HCT116 (cell line): ENCODE data around the gene GBGT1. TPM values are rescaled to one million over a fixed set of nuclear protein-coding genes. Genes with fewer than 3 reads are reported as not detected.

Source experiments
- ATAC-seq: fragments of 200-7000 bp; cut with Tn5 transposase; 2 replicates; pipeline ENCODE4 v1.9.1; 2020; ENCODE audit warnings: mild to moderate bottlenecking, moderate library complexity
- BruUV-seq: library from RNA; stranded (reverse); fragments of 400-500 nt; replicated peaks from 2 replicates; lab custom pipeline; 2021; lab: Mats Ljungman, UMichigan
- CTCF ChIA-PET: fragments of 300-600 bp; sonication (Branson Sonifier 250); formaldehyde crosslinking; loops from one replicate; lab custom pipeline; 2021; ENCODE audit warnings: antibody characterized with exemption; lab: Charles Lee
- POLR2A ChIA-PET: fragments of 300-600, 350-600 bp; sonication (Branson Sonifier 250); formaldehyde crosslinking; loops from one replicate; lab custom pipeline; 2021; ENCODE audit warnings: antibody characterized with exemption; lab: Charles Lee
- RAD21 ChIA-PET, 2 experiments: fragments of 300-600 bp; sonication (Branson Sonifier 250); formaldehyde crosslinking; loops; one replicate each; lab custom pipeline; 2023; ENCODE audit warnings: low total read pairs in 2 of 2; ENCODE audit not compliant: uncharacterized antibody in 2 of 2, unreplicated experiment in 2 of 2, low non-redundant PET in 1 of 2; lab: Charles Lee
- DNase-seq: peaks from one replicate; pipeline ENCODE4 v3.0.0-alpha.2; 2010; ENCODE audit warnings: low read depth, low spot score
- H2AFZ ChIP-seq: fragments of 200-600 bp; shearing (Covaris generic), sonication (generic); 2 replicates; pipeline ENCODE4 v1.6.1; 2017; ENCODE audit warnings: low read depth, mixed run types, mixed read lengths, antibody characterized with exemption, low read length; ENCODE audit not compliant: poor library complexity, severe bottlenecking
- H3K27ac ChIP-seq: 2 replicates; pipeline ENCODE4 v1.5.1; 2012; ENCODE audit warnings: low read depth, low read length
- H3K27me3 ChIP-seq: fragments of 200-600 bp; sonication (generic); 2 replicates; pipeline ENCODE4 v1.6.1; 2016; ENCODE audit warnings: mixed run types, low read length, mixed read lengths; ENCODE audit not compliant: insufficient read depth
- H3K36me3 ChIP-seq, 2 experiments: fragments of 200-500 bp in 1 of 2; fragments of 200-600 bp in 1 of 2; sonication (Bioruptor generic) in 1 of 2; sonication (generic) in 1 of 2; 2 replicates each; pipeline versions ENCODE4 v1.5.1 to v1.6.1; 2014 to 2016; ENCODE audit warnings: low read length in 2 of 2, inconsistent platforms in 1 of 2, mixed read lengths in 1 of 2, mixed run types in 1 of 2; ENCODE audit not compliant: insufficient read depth in 2 of 2, control insufficient read depth in 1 of 2
- H3K4me1 ChIP-seq, 2 experiments: fragments of 200-600 bp in 1 of 2; sonication (generic) in 1 of 2; 2 replicates each; pipeline versions ENCODE4 v1.5.1 to v1.6.1; 2012 to 2017; ENCODE audit warnings: low read length in 2 of 2, inconsistent platforms in 1 of 2, mild to moderate bottlenecking in 1 of 2, mixed read lengths in 1 of 2, mixed run types in 1 of 2, moderate library complexity in 1 of 2; ENCODE audit not compliant: insufficient read depth in 2 of 2, control insufficient read depth in 1 of 2
- H3K4me2 ChIP-seq: fragments of 200-600 bp; sonication (generic); 2 replicates; pipeline ENCODE4 v1.6.1; 2017; ENCODE audit warnings: mixed run types, low read length, mixed read lengths
- H3K4me3 ChIP-seq, 2 experiments: fragments of 200-600 bp in 1 of 2; sonication (generic) in 1 of 2; replicated peaks in 1 of 2; 2 replicates each; pipeline ENCODE4 v1.5.1; 2011 to 2016; ENCODE audit warnings: low read length in 2 of 2, control low read depth in 1 of 2, low read depth in 1 of 2, mild to moderate bottlenecking in 1 of 2, mixed read lengths in 1 of 2, mixed run types in 1 of 2
- H3K79me2 ChIP-seq: fragments of 200-600 bp; sonication (generic); 2 replicates; pipeline ENCODE4 v1.6.1; 2017; ENCODE audit warnings: mild to moderate bottlenecking, mixed run types, low read length, moderate library complexity, mixed read lengths; ENCODE audit not compliant: insufficient read depth
- H3K9ac ChIP-seq: fragments of 200-600 bp; sonication (generic); 2 replicates; pipeline ENCODE4 v1.6.1; 2016; ENCODE audit warnings: low read length, mixed read lengths
- H3K9me2 ChIP-seq: fragments of 200-600 bp; sonication (generic), shearing (Covaris generic); 2 replicates; pipeline ENCODE4 v1.6.1; 2017; ENCODE audit warnings: mixed run types, mild to moderate bottlenecking, moderate library complexity; ENCODE audit not compliant: insufficient read depth
- H3K9me3 ChIP-seq, 2 experiments: fragments of 200-500 bp in 1 of 2; fragments of 200-600 bp in 1 of 2; sonication (Bioruptor generic) in 1 of 2; sonication (generic) in 1 of 2; 2 replicates each; pipeline ENCODE4 v1.6.1; 2014 to 2017; ENCODE audit warnings: low read length in 2 of 2, mixed read lengths in 2 of 2, inconsistent platforms in 1 of 2, low read depth in 1 of 2, mild to moderate bottlenecking in 1 of 2, mixed run types in 1 of 2, moderate library complexity in 1 of 2; ENCODE audit not compliant: control insufficient read depth in 1 of 2, insufficient read depth in 1 of 2
- H4K20me1 ChIP-seq: fragments of 200-600 bp; sonication (generic), shearing (Covaris generic); 2 replicates; pipeline ENCODE4 v1.6.1; 2017; ENCODE audit warnings: mixed run types, mild to moderate bottlenecking, moderate library complexity; ENCODE audit not compliant: insufficient read depth
- CBX3 ChIP-seq: IDR thresholded peaks from 2 replicates; pipeline ENCODE4 v1.6.1; 2012; ENCODE audit warnings: low read depth
- CEBPB ChIP-seq: IDR thresholded peaks from 2 replicates; pipeline ENCODE4 v1.6.1; 2012; ENCODE audit warnings: low read depth
- EGR1 ChIP-seq: IDR thresholded peaks from 2 replicates; pipeline ENCODE4 v1.6.1; 2012; ENCODE audit warnings: low read depth
- EZH2 ChIP-seq: fragments of 200-600 bp; sonication (generic); IDR thresholded peaks from 2 replicates; pipeline ENCODE4 v1.6.1; 2017; ENCODE audit warnings: antibody characterized with exemption, mixed run types
- EZH2phosphoT487 ChIP-seq: fragments of 200-600 bp; IDR thresholded peaks from 2 replicates; pipeline ENCODE4 v1.6.1; 2018; ENCODE audit warnings: antibody characterized with exemption, borderline replicate concordance
- FOSL1 ChIP-seq: IDR thresholded peaks from 2 replicates; pipeline ENCODE4 v1.6.1; 2012; ENCODE audit warnings: low read depth
- JUND ChIP-seq: IDR thresholded peaks from 2 replicates; pipeline ENCODE4 v1.6.1; 2012
- POLR2A ChIP-seq: IDR thresholded peaks from 2 replicates; pipeline ENCODE4 v1.7.0; 2011; ENCODE audit warnings: borderline replicate concordance; ENCODE audit not compliant: insufficient read depth, insufficient read length; ENCODE audit errors: extremely low read depth
- POLR2AphosphoS5 ChIP-seq: IDR thresholded peaks from 2 replicates; pipeline ENCODE4 v1.6.1; 2011; ENCODE audit warnings: mild to moderate bottlenecking, low read depth, low read length, moderate library complexity
- RAD21 ChIP-seq: IDR thresholded peaks from 2 replicates; pipeline ENCODE4 v1.6.1; 2012; ENCODE audit warnings: low read depth, mild to moderate bottlenecking
- SIN3A ChIP-seq: IDR thresholded peaks from 2 replicates; pipeline ENCODE4 v1.6.1; 2012; ENCODE audit warnings: low read depth
- SRF ChIP-seq: IDR thresholded peaks from 2 replicates; pipeline ENCODE4 v1.6.1; 2012; ENCODE audit warnings: low read depth
- TCF7L2 ChIP-seq: IDR thresholded peaks from 2 replicates; pipeline ENCODE4 v1.7.0; 2011; ENCODE audit warnings: borderline replicate concordance, inconsistent platforms; ENCODE audit not compliant: insufficient read depth, insufficient read length; ENCODE audit errors: extremely low read depth
- YY1 ChIP-seq: IDR thresholded peaks from 2 replicates; pipeline ENCODE4 v1.6.1; 2011; ENCODE audit warnings: low read length, low read depth, moderate library complexity, mild to moderate bottlenecking; ENCODE audit not compliant: insufficient replicate concordance; ENCODE audit errors: extremely low read depth
- ZBTB33 ChIP-seq: IDR thresholded peaks from 2 replicates; pipeline ENCODE4 v1.6.1; 2011; ENCODE audit warnings: mild to moderate bottlenecking, low read length, moderate library complexity; ENCODE audit not compliant: insufficient replicate concordance; ENCODE audit errors: extremely low read depth
- ZFX ChIP-seq: fragments of 450-650 bp; IDR thresholded peaks from 2 replicates; pipeline ENCODE4 v1.6.1; 2017
- intact Hi-C: fragments of 100-400 bp; cut with micrococcal nuclease; formaldehyde crosslinking; loops from 2 replicates; pipeline ENCODE4 v1.10.0; 2022
- total RNA-seq: library from RNA; stranded (reverse); gene quantifications from one replicate; pipeline ENCODE4 v1.2.1, GENCODE V29; 2021; ENCODE audit not compliant: unreplicated experiment
- TF ChIP-seq, protein P1 (sequence below): IDR thresholded peaks from 2 replicates; pipeline ENCODE4 v1.6.1; 2012; ENCODE audit warnings: low read depth

The GBGT1 gene
- total RNA-seq, 1 experiment from 2014 or later, result 0.34 TPM

- no peaks in the 10 kb centered on the region for H3K36me3 ChIP-seq
- no peaks in the 10 kb centered on the region for H3K9me3 ChIP-seq
- no peak overlapping the region for H3K27ac ChIP-seq
- H3K79me2 ChIP-seq, result no peaks in the 10 kb centered on the region
- TF ChIP-seq JUND (no peak), CEBPB (no peak), POLR2A (no peak), ZFX (no peak), TCF7L2 (no peak), EZH2 (no peak), CBX3 (no peak), FOSL1 (no peak), EZH2phosphoT487 (no peak), SRF (no peak), SIN3A (no peak), EGR1 (no peak), ZBTB33 (no peak), YY1 (no peak), POLR2AphosphoS5 (no peak), RAD21 (no peak)
- TF ChIP-seq, protein P1, sequence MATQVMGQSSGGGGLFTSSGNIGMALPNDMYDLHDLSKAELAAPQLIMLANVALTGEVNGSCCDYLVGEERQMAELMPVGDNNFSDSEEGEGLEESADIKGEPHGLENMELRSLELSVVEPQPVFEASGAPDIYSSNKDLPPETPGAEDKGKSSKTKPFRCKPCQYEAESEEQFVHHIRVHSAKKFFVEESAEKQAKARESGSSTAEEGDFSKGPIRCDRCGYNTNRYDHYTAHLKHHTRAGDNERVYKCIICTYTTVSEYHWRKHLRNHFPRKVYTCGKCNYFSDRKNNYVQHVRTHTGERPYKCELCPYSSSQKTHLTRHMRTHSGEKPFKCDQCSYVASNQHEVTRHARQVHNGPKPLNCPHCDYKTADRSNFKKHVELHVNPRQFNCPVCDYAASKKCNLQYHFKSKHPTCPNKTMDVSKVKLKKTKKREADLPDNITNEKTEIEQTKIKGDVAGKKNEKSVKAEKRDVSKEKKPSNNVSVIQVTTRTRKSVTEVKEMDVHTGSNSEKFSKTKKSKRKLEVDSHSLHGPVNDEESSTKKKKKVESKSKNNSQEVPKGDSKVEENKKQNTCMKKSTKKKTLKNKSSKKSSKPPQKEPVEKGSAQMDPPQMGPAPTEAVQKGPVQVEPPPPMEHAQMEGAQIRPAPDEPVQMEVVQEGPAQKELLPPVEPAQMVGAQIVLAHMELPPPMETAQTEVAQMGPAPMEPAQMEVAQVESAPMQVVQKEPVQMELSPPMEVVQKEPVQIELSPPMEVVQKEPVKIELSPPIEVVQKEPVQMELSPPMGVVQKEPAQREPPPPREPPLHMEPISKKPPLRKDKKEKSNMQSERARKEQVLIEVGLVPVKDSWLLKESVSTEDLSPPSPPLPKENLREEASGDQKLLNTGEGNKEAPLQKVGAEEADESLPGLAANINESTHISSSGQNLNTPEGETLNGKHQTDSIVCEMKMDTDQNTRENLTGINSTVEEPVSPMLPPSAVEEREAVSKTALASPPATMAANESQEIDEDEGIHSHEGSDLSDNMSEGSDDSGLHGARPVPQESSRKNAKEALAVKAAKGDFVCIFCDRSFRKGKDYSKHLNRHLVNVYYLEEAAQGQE, result no peak
- DNase-seq (no peak), ATAC-seq (no peak)
- BruUV-seq, result no TSS peak
- no peak overlapping the region for H3K4me3 ChIP-seq
- peaks cover 0 to 5% of the 10 kb centered on the region in 2 experiments; a peak in 1 of 4 replicates for H3K4me1 ChIP-seq
- ChIA-PET RAD21 (no interaction called here), POLR2A (no interaction called here), CTCF (no interaction called here)
- no peaks in the 10 kb centered on the region for H3K27me3 ChIP-seq
- no peaks in the 10 kb centered on the region for H3K9me2 ChIP-seq
- intact Hi-C loops, result no loop called here
- no peak overlapping the region for H2AFZ ChIP-seq
- no peaks in the 10 kb centered on the region for H4K20me1 ChIP-seq
- H3K4me2 ChIP-seq, result no peak overlapping the region
- no peak overlapping the region for H3K9ac ChIP-seq
Measured at GRCh38 chr9:133204993-133205336, 41.3 kb upstream of the GBGT1 start.
